Chondrocyte (in vitro differentiated cells): Measurements from ENCODE around the gene LILRA1. TPM values are rescaled to one million over a fixed set of nuclear protein-coding genes. Genes with fewer than 3 reads are reported as not detected.

Experiments used
- DNase-seq: peaks from one replicate; pipeline ENCODE4 v3.0.0; 2021; ENCODE audit warnings: mixed read lengths, low spot score
- H3K27ac Mint-ChIP-seq: one replicate; pipeline ENCODE4 v1.8.0; 2021; ENCODE audit warnings: mild to moderate bottlenecking, moderate library complexity, mixed read lengths; ENCODE audit not compliant: unreplicated experiment
- H3K27me3 Mint-ChIP-seq: 2 replicates; pipeline ENCODE4 v1.8.0; 2021; ENCODE audit warnings: low read depth, mixed read lengths
- H3K36me3 Mint-ChIP-seq: 2 replicates; pipeline ENCODE4 v1.8.0; 2021; ENCODE audit warnings: low read depth, mixed read lengths
- H3K4me1 Mint-ChIP-seq: 2 replicates; pipeline ENCODE4 v1.8.0; 2021; ENCODE audit warnings: low read depth, mild to moderate bottlenecking, mixed read lengths
- H3K4me3 Mint-ChIP-seq: one replicate; pipeline ENCODE4 v1.8.0; 2021; ENCODE audit warnings: mild to moderate bottlenecking, moderate library complexity, mixed read lengths; ENCODE audit not compliant: unreplicated experiment
- H3K9me3 Mint-ChIP-seq: 2 replicates; pipeline ENCODE4 v1.8.0; 2021; ENCODE audit warnings: low read depth, mixed read lengths
- total RNA-seq: library from RNA; stranded (reverse); gene quantifications from 3 replicates; pipeline ENCODE4 v1.2.1, GENCODE V29; 2021
- TF ChIP-seq, protein P1 (sequence below): fragments of 200-600 bp; sonication (generic); IDR thresholded peaks from 2 replicates; pipeline ENCODE4 v1.5.0; 2021; ENCODE audit warnings: antibody characterized with exemption, mild to moderate bottlenecking, moderate library complexity

LILRA1 gene
- total RNA-seq, 1 donor from 2014 or later = not detected

DNA sequence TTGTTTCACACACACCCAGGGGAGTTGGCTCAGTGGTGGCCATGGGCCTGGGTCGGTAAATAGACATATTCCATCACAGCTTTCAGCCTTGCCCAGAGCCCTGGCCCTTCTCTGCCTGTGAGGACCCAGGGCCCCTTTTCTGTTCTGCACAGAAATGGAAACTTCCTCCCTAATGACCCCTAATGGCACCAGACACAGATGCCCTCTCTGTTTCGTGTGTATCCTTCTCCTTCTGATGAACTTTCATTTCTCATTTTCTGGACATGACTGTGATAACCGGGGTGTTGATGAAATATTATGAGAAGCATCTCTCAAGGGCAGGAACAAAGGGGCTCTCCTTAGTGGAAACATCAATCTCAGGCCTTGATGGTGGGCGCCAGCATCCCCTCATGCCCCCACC is 12.8 kb downstream of the LILRA1 start:
- no peak for DNase-seq
- H3K27ac Mint-ChIP-seq = no peak overlapping the region
- H3K27me3 Mint-ChIP-seq = no peaks in the 10 kb centered on the region
- H3K4me3 Mint-ChIP-seq = no peak overlapping the region
- H3K36me3 Mint-ChIP-seq = peaks cover 2% of the 10 kb centered on the region
- TF ChIP-seq, protein P1, sequence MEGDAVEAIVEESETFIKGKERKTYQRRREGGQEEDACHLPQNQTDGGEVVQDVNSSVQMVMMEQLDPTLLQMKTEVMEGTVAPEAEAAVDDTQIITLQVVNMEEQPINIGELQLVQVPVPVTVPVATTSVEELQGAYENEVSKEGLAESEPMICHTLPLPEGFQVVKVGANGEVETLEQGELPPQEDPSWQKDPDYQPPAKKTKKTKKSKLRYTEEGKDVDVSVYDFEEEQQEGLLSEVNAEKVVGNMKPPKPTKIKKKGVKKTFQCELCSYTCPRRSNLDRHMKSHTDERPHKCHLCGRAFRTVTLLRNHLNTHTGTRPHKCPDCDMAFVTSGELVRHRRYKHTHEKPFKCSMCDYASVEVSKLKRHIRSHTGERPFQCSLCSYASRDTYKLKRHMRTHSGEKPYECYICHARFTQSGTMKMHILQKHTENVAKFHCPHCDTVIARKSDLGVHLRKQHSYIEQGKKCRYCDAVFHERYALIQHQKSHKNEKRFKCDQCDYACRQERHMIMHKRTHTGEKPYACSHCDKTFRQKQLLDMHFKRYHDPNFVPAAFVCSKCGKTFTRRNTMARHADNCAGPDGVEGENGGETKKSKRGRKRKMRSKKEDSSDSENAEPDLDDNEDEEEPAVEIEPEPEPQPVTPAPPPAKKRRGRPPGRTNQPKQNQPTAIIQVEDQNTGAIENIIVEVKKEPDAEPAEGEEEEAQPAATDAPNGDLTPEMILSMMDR = no peak
- H3K9me3 Mint-ChIP-seq = peaks cover 73% of the 10 kb centered on the region
- no peaks in the 10 kb centered on the region for H3K4me1 Mint-ChIP-seq

DNA sequence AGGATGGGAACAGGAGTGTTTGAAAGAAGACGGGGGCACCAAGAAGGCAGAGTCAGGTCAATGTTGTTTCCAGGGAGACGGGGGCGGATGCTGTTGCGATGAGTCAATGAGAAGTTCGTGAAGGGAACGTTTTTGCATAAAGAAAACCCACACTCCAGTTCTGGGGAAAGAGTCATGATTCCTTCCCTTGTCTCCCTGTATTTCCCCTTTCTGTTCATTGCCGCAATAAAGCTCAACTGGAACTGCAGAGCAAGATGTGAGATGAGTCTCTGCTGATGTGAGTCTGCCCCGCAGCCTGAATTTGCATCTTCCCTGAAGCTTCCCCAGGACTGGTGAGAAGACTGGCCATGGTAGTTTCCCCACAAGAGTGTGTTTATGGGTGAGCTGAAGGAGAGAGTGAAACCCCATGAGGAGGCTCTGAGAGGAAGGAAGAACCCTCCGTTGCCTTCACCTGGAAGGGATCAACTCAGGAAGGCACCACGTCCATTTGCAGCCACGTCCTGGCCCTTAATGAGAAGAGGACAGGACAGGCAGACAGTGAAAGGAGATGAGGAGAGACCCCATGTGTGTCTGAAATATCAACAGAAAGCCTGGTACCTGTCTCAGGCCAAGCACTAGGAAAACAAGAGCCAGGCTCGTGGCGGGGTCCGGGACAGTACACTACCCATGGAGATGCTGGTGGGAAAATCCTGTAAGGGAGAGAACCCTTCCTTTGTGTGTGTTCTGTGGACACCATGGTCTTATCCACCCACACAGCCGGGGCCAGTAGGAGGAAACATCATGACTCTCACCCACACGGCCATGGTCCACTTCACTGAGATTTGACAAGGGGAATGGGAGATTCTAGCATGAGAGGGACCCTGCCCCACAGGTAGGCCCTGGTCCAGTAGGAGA is 13.7 kb downstream of the LILRA1 start:
- no peak for DNase-seq
- no peak overlapping the region for H3K4me3 Mint-ChIP-seq
- H3K27ac Mint-ChIP-seq = no peak overlapping the region
- peaks cover 73% of the 10 kb centered on the region for H3K9me3 Mint-ChIP-seq
- no peaks in the 10 kb centered on the region for H3K4me1 Mint-ChIP-seq
- TF ChIP-seq, protein P1 = no peak
- peaks cover 2% of the 10 kb centered on the region for H3K36me3 Mint-ChIP-seq
- H3K27me3 Mint-ChIP-seq = no peaks in the 10 kb centered on the region

DNA sequence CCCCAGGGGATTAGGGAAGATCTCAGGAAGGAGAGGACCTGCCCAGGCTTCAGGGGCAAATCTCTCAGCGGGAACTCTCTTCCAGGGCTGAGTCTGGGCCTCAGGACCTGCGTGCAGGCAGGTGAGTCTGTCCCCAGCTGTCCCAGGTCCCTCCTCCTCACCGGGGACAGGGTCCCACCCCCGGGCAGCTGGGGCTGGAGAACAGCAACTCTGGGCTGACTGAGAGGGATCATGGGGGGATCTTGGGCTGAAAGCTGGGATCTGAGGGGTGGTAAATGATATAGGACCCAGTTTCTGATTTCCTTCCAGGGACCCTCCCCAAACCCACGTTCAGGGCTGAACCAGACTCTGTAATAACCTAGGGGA is 14.3 kb downstream of the LILRA1 start:
- Mint-ChIP-seq H3K36me3 (peaks cover 2% of the 10 kb centered on the region), H3K4me3 (no peak overlapping the region), H3K9me3 (peaks cover 70% of the 10 kb centered on the region), H3K4me1 (no peaks in the 10 kb centered on the region), H3K27ac (no peak overlapping the region), H3K27me3 (no peaks in the 10 kb centered on the region)
- no peak for DNase-seq
- TF ChIP-seq, protein P1 = no peak

DNA sequence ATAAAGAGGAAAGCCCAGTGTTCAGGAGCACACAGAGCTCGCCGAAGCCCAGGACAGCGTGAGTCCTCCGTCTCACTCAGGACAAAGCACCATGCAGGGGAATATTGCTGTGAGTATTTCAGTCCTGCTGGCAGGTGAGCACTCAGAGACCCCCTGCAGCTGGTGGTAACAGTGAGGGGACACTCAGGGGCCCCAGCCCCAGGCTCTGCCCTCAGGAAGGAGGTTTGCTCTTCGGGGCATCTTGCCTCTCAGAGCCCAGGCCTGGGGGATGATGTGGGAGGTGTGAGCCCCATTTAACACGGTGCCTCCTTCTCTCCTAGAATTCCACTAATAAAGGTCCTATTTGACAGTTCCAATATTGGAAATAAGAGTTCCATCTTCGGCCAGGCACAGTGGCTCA is 14.8 kb downstream of the LILRA1 start:
- peaks cover 69% of the 10 kb centered on the region for H3K9me3 Mint-ChIP-seq
- H3K27ac Mint-ChIP-seq = no peak overlapping the region
- H3K4me1 Mint-ChIP-seq = no peaks in the 10 kb centered on the region
- H3K27me3 Mint-ChIP-seq = no peaks in the 10 kb centered on the region
- no peak for DNase-seq
- TF ChIP-seq, protein P1 = no peak
- no peak overlapping the region for H3K4me3 Mint-ChIP-seq
- H3K36me3 Mint-ChIP-seq = peaks cover 2% of the 10 kb centered on the region

DNA sequence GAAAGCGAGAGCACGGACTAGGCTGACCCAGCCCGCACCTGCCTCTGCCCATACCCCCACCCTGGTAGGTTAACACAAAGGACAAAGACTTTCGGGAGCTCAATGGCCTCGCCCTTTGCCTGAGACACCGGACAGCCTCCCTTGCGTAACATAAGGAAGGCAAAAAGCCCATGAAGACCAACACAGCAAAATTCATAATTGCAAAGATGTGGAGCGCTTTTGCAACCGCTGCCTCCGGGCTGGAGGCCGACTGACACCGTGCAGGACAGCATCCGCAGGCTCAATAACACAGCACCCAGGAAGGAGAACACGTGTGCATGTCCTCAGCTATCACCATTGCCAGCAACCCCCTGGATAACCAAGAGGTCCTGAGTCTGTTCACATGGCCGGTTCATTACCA is 15.4 kb downstream of the LILRA1 start:
- no peak overlapping the region for H3K4me3 Mint-ChIP-seq
- TF ChIP-seq, protein P1 = no peak
- H3K9me3 Mint-ChIP-seq = peaks cover 71% of the 10 kb centered on the region
- no peaks in the 10 kb centered on the region for H3K4me1 Mint-ChIP-seq
- no peak overlapping the region for H3K27ac Mint-ChIP-seq
- peaks cover 2% of the 10 kb centered on the region for H3K36me3 Mint-ChIP-seq
- DNase-seq = no peak
- H3K27me3 Mint-ChIP-seq = no peaks in the 10 kb centered on the region
